HL-60 (cell line): Measurements from ENCODE around the gene TMPRSS6.

Source experiments
- DNase-seq, 2 experiments: peaks; one replicate each; pipeline ENCODE4 v3.0.0-alpha.2; 2010 to 2020; ENCODE audit warnings: low read depth in 1 of 2, low spot score in 1 of 2
- H3K27ac ChIP-seq: fragments of 250-450 bp; sonication (Bioruptor Pico); replicated peaks from 2 replicates; pipeline ENCODE4 v1.5.1; 2020; ENCODE audit warnings: mild to moderate bottlenecking, moderate library complexity
- H3K27me3 ChIP-seq: fragments of 250-450 bp; sonication (Bioruptor Pico); 2 replicates; pipeline ENCODE4 v1.5.1; 2021; ENCODE audit warnings: mild to moderate bottlenecking, moderate library complexity; ENCODE audit not compliant: insufficient read depth, poor library complexity, severe bottlenecking
- H3K4me3 ChIP-seq: replicated peaks from 2 replicates; pipeline ENCODE4 v1.5.1; 2011; ENCODE audit warnings: mild to moderate bottlenecking, control low read depth, low read length; ENCODE audit not compliant: insufficient read depth
- CTCF ChIP-seq: IDR thresholded peaks from one replicate; pipeline ENCODE4 v1.5.1; 2011; ENCODE audit warnings: low read length, control low read depth, inconsistent platforms; ENCODE audit not compliant: insufficient read depth
- GABPA ChIP-seq: IDR thresholded peaks from 2 replicates; pipeline ENCODE4 v1.6.1; 2012; ENCODE audit warnings: low read depth
- POLR2AphosphoS5 ChIP-seq: IDR thresholded peaks from 2 replicates; pipeline ENCODE4 v1.6.1; 2012; ENCODE audit warnings: low read depth
- SPI1 ChIP-seq: IDR thresholded peaks from 2 replicates; pipeline ENCODE4 v1.6.1; 2012; ENCODE audit warnings: low read depth, mild to moderate bottlenecking, borderline replicate concordance
- TF ChIP-seq, protein P1 (sequence below): IDR thresholded peaks from 2 replicates; pipeline ENCODE4 v1.6.1; 2012; ENCODE audit warnings: low read depth; ENCODE audit not compliant: insufficient replicate concordance

TMPRSS6 gene

GRCh38 chr22:37067428-37067827, 42.1 kb downstream of the TMPRSS6 start:
- Histone ChIP-seq H3K27ac (no peak overlapping the region), H3K4me3 (no peak overlapping the region), H3K27me3 (peaks cover 12% of the 10 kb centered on the region)
- TF ChIP-seq GABPA: no peak
- TF ChIP-seq, protein P1, sequence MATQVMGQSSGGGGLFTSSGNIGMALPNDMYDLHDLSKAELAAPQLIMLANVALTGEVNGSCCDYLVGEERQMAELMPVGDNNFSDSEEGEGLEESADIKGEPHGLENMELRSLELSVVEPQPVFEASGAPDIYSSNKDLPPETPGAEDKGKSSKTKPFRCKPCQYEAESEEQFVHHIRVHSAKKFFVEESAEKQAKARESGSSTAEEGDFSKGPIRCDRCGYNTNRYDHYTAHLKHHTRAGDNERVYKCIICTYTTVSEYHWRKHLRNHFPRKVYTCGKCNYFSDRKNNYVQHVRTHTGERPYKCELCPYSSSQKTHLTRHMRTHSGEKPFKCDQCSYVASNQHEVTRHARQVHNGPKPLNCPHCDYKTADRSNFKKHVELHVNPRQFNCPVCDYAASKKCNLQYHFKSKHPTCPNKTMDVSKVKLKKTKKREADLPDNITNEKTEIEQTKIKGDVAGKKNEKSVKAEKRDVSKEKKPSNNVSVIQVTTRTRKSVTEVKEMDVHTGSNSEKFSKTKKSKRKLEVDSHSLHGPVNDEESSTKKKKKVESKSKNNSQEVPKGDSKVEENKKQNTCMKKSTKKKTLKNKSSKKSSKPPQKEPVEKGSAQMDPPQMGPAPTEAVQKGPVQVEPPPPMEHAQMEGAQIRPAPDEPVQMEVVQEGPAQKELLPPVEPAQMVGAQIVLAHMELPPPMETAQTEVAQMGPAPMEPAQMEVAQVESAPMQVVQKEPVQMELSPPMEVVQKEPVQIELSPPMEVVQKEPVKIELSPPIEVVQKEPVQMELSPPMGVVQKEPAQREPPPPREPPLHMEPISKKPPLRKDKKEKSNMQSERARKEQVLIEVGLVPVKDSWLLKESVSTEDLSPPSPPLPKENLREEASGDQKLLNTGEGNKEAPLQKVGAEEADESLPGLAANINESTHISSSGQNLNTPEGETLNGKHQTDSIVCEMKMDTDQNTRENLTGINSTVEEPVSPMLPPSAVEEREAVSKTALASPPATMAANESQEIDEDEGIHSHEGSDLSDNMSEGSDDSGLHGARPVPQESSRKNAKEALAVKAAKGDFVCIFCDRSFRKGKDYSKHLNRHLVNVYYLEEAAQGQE: no peak
- TF ChIP-seq SPI1: no peak
- TF ChIP-seq POLR2AphosphoS5: no peak
- no peak for TF ChIP-seq CTCF
- no peak for DNase-seq

DNA sequence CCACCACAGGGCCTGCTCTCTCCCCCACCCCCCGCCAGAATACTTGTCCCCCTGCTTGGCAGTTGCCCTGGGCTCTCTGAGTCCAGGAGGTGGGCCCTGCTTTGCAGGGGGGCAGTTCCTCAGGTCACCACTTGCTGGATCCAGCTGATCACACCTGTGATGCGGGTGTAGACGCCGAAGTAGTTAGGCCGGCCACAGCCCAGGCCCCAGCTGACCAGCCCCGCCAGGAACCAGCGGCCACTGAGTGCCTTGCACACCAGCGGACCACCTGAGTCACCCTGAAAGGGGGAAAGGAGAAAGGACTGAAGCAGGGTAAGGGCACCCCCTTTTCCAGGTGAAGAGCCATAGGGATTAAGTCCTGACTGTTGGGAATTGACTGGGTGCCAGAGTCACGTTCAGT, 43.6 kb downstream of the TMPRSS6 start:
- no peak overlapping the region for H3K27ac ChIP-seq
- H3K27me3 ChIP-seq: peaks cover 19% of the 10 kb centered on the region
- H3K4me3 ChIP-seq: no peak overlapping the region
- no peak for TF ChIP-seq SPI1
- TF ChIP-seq CTCF: no peak
- TF ChIP-seq POLR2AphosphoS5: no peak
- no peak for DNase-seq

GRCh38 chr22:37065180-37065579, 44.3 kb downstream of the TMPRSS6 start:
- no peak overlapping the region for H3K4me3 ChIP-seq
- TF ChIP-seq CTCF (no peak), SPI1 (no peak), GABPA (no peak), POLR2AphosphoS5 (no peak)
- TF ChIP-seq, protein P1: no peak
- peaks cover 27% of the 10 kb centered on the region for H3K27me3 ChIP-seq
- no peak for DNase-seq
- no peak overlapping the region for H3K27ac ChIP-seq

DNA sequence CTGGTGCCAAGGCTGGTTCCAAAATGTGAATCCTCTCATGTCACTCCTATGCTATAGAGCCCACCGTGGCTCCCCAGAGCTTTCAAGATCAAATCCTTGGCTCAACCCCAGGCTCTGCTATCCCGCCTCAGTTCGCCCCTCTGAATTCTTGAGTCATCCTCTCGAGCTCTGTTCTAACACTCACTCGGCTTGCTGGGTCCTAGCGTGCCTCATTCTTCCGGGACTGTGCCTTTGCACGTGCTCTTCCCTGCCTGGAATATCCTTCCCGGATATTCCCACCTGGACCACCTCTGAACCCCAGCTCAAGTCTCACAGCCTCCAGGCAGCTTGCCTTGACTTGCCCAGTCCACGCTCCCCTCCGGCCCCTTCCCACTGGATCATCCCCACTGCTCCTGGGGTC, 45.0 kb downstream of the TMPRSS6 start:
- no peak for DNase-seq
- peaks cover 29% of the 10 kb centered on the region for H3K27me3 ChIP-seq
- TF ChIP-seq, protein P1: no peak
- no peak for TF ChIP-seq POLR2AphosphoS5
- no peak for TF ChIP-seq SPI1
- TF ChIP-seq CTCF: no peak
- no peak for TF ChIP-seq GABPA
- no peak overlapping the region for H3K27ac ChIP-seq
- H3K4me3 ChIP-seq: no peak overlapping the region
